Left lung (tissue), 10 donors: ENCODE data around the gene FCHO1. TPM values are rescaled to one million over a fixed set of nuclear protein-coding genes. Genes with fewer than 3 reads are reported as not detected.
A peak's percentile ranks its signal among the peaks of the same experiment; 100 is the strongest.

Experiments used
- ATAC-seq: fragments of 200-7000 bp; cut with Tn5 transposase; one replicate; pipeline ENCODE4 v1.9.1; 2020; ENCODE audit warnings: moderate library complexity
- DNase-seq, 4 donors: peaks; one replicate each; pipeline ENCODE4 v3.0.0-alpha.2; 2013 to 2020
- H3K27ac ChIP-seq, 2 donors: fragments of 200-600 bp; sonication (generic) in 1 of 2; one replicate each; pipeline versions ENCODE4 v1.5.0 to v1.8.0; 2020 to 2021
- H3K27me3 ChIP-seq, 2 donors: fragments of 200-600 bp; sonication (generic) in 1 of 2; one replicate each; pipeline versions ENCODE4 v1.5.0 to v1.8.0; 2020 to 2021
- H3K36me3 ChIP-seq, 2 donors: fragments of 200-600 bp; sonication (generic) in 1 of 2; one replicate each; pipeline versions ENCODE4 v1.5.0 to v1.8.0; 2020 to 2021
- H3K4me1 ChIP-seq, 2 donors: fragments of 200-600 bp; one replicate each; pipeline ENCODE4 v1.8.0; 2021
- H3K4me3 ChIP-seq, 2 donors: fragments of 200-600 bp; sonication (generic) in 1 of 2; one replicate each; pipeline versions ENCODE4 v1.5.0 to v1.8.0; 2020 to 2021; ENCODE audit warnings: mild to moderate bottlenecking in 1 of 2
- H3K9me3 ChIP-seq, 2 donors: fragments of 200-600 bp; sonication (generic) in 1 of 2; one replicate each; pipeline versions ENCODE4 v1.5.0 to v1.8.0; 2020 to 2021
- intact Hi-C, 2 donors: fragments of 100-400 bp; cut with DNase I; formaldehyde crosslinking; loops; one replicate each; pipeline versions ENCODE4 v1.11.2 to v1.14.2; 2022
- polyA plus RNA-seq, 6 donors: library from polyadenylated mRNA; unstranded; fragments of 120-200 nt; gene quantifications; one replicate each; pipeline ENCODE4 v1.2.1, GENCODE V29; 2013; ENCODE audit not compliant: insufficient read length in 6 of 6
- total RNA-seq, 2 donors: library from RNA; stranded (reverse); fragmentation: NEBNext Ultra II Directional; extraction: Animal tissue kit (Norgen Biotek cat#: 25700); gene quantifications; one replicate each; pipeline ENCODE4 v1.2.1, GENCODE V29; 2021
- TF ChIP-seq, protein P1 (sequence below), 2 donors: fragments of 200-600 bp; sonication (generic) in 1 of 2; IDR thresholded peaks; one replicate each; pipeline versions ENCODE4 v1.5.0 to v1.8.0; 2021; ENCODE audit warnings: antibody characterized with exemption in 2 of 2
- donor health status: DM: no; HTN: yes; CAD: no.
- donor health status: DM: no; HTN: no; CAD: no.

The FCHO1 gene
- total and polyA plus RNA-seq, 8 donors = 0.54 to 12.7 (median 1.3) TPM

DNA sequence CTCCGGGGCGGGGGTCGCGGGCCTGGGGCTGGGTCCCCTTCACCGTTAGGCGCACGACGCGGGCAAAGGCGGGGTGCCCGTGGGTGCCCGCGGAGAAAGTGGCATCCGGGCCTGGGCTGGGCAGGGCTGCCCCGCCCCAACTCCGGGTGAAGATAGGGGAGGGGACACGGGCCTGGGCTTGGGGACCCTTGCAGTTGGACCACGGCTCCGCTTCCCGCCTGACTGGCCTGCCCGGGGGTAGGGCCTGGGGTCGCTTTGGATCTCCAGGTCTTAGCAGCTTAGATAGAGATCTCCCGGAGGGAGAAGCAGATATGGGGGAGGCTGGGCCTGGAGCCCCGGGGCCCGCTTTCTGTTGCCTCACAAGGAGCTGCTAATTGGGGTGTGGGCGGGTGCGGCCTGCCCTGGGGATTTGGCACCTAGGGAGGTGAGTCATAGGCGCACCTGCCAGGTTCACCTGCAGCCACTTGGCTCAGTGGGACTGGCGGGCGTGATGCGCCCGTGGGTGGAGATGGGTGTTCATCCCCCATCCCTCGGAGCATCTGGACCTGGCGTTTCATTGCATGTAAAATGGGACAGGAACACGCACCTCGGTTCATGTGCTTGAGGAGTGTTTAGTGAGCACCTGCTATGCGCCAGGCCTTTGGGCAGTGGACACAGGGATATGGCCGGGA, 31.4 kb upstream of the FCHO1 start:
- DNase-seq = peak in 2 of 4 donors; percentile 67 to 88
- intact Hi-C loops = no loop called here
- Histone ChIP-seq H3K27me3 (no peaks in the 10 kb centered on the region), H3K4me3 (peak overlapping the region; percentile 92 to 98), H3K27ac (peak overlapping the region; percentile 65 to 84), H3K9me3 (no peaks in the 10 kb centered on the region), H3K4me1 (peaks cover 31 to 68% of the 10 kb centered on the region in 2 donors), H3K36me3 (peaks cover 0 to 29% of the 10 kb centered on the region in 2 donors)
- TF ChIP-seq, protein P1, sequence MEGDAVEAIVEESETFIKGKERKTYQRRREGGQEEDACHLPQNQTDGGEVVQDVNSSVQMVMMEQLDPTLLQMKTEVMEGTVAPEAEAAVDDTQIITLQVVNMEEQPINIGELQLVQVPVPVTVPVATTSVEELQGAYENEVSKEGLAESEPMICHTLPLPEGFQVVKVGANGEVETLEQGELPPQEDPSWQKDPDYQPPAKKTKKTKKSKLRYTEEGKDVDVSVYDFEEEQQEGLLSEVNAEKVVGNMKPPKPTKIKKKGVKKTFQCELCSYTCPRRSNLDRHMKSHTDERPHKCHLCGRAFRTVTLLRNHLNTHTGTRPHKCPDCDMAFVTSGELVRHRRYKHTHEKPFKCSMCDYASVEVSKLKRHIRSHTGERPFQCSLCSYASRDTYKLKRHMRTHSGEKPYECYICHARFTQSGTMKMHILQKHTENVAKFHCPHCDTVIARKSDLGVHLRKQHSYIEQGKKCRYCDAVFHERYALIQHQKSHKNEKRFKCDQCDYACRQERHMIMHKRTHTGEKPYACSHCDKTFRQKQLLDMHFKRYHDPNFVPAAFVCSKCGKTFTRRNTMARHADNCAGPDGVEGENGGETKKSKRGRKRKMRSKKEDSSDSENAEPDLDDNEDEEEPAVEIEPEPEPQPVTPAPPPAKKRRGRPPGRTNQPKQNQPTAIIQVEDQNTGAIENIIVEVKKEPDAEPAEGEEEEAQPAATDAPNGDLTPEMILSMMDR (IDR thresholded peaks at IDR 0.05) = no peak
- ATAC-seq = peak; percentile 55

DNA sequence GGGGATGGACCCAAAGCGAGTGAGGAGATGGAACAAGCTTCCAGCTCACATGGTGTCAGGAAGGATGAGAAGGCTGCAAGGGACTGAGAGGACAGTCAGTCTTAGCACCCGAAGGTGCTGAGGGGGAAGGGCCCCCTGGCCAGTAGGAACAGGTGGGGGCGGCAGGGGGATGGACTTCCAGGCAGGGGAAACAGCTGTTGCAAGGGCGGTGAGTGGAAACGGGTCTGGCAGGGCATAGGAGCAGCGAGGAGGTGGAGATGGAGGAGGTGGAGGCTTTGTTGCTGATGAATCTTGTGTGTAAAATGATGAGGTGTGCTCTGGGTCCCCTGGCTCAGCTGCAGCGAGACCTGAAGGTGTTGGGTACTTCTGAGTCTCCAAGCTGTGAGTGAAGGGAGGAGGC, 30.8 kb upstream of the FCHO1 start:
- peaks cover 31 to 68% of the 10 kb centered on the region in 2 donors for H3K4me1 ChIP-seq
- no peak for DNase-seq
- no peaks in the 10 kb centered on the region for H3K27me3 ChIP-seq
- peaks cover 0 to 34% of the 10 kb centered on the region in 2 donors for H3K36me3 ChIP-seq
- H3K9me3 ChIP-seq = no peaks in the 10 kb centered on the region
- intact Hi-C loops = no loop called here
- ATAC-seq = no peak
- TF ChIP-seq, protein P1 (IDR thresholded peaks at IDR 0.05) = no peak
- H3K4me3 ChIP-seq = peak overlapping the region; percentile 92 to 98
- H3K27ac ChIP-seq = peak overlapping the region; percentile 13 to 84

DNA sequence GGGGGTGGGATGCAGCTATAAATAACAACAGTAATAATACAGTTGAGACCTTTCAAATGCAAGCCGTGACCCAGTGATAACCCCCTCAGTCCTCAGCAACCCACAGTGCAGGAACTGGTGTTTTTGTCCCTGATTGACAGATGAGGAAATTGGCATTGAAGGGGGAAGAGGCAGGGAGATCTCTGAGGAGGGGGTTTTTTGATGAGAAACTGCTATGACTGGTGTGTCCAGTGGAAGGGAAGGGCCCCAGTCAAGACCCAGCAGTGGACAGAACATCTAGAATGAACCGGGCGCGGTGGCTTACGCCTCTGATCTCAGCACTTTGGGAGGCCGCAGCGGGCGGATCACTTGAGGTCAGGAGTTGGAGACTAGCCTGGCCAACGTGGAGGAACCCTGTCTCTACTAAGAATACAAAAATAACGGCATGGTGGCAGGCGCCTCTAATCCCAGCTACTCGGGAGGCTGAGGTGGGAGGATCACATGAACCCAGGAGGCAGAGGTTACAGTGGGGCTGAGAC, 30.1 kb upstream of the FCHO1 start:
- no peaks in the 10 kb centered on the region for H3K9me3 ChIP-seq
- peaks cover 0 to 42% of the 10 kb centered on the region in 2 donors for H3K36me3 ChIP-seq
- DNase-seq = no peak
- peak overlapping the region in 1 of 2 donors; percentile 98 for H3K4me3 ChIP-seq
- H3K27me3 ChIP-seq = no peaks in the 10 kb centered on the region
- no peak for ATAC-seq
- peaks cover 31 to 68% of the 10 kb centered on the region in 2 donors for H3K4me1 ChIP-seq
- H3K27ac ChIP-seq = peak overlapping the region; percentile 29 to 84
- TF ChIP-seq, protein P1 (IDR thresholded peaks at IDR 0.05) = no peak
- intact Hi-C loops = no loop called here

- no peaks in the 10 kb centered on the region for H3K27me3 ChIP-seq
- ATAC-seq = peak; percentile 39
- H3K27ac ChIP-seq = peak overlapping the region; percentile 29 to 84
- H3K4me3 ChIP-seq = peak overlapping the region in 1 of 2 donors; percentile 98
- TF ChIP-seq, protein P1 (IDR thresholded peaks at IDR 0.05) = no peak
- peaks cover 0 to 48% of the 10 kb centered on the region in 2 donors for H3K36me3 ChIP-seq
- peaks cover 31 to 64% of the 10 kb centered on the region in 2 donors for H3K4me1 ChIP-seq
- H3K9me3 ChIP-seq = no peaks in the 10 kb centered on the region
- intact Hi-C loops = no loop called here
- DNase-seq = peak in 2 of 4 donors; percentile 79 to 89
These were observed 29.5 kb upstream of the FCHO1 start for GRCh38 chr19:17721821-17722220.

- Histone ChIP-seq H3K4me3 (no peak overlapping the region), H3K4me1 (peaks cover 23 to 55% of the 10 kb centered on the region in 2 donors), H3K9me3 (no peaks in the 10 kb centered on the region), H3K27ac (peak overlapping the region in 1 of 2 donors; percentile 84), H3K36me3 (peaks cover 0 to 57% of the 10 kb centered on the region in 2 donors), H3K27me3 (no peaks in the 10 kb centered on the region)
- ATAC-seq = no peak
- intact Hi-C loops = no loop called here
- TF ChIP-seq, protein P1 (IDR thresholded peaks at IDR 0.05) = no peak
- no peak for DNase-seq
These were observed 28.5 kb upstream of the FCHO1 start for GRCh38 chr19:17722655-17723240.
